HCT116 (cell line): Measurements from ENCODE around the gene GPSM3. TPM values are rescaled to one million over a fixed set of nuclear protein-coding genes. Genes with fewer than 3 reads are reported as not detected.

Experiments
- ATAC-seq: fragments of 200-7000 bp; cut with Tn5 transposase; 2 replicates; pipeline ENCODE4 v1.9.1; 2020; ENCODE audit warnings: mild to moderate bottlenecking, moderate library complexity
- BruUV-seq: library from RNA; stranded (reverse); fragments of 400-500 nt; replicated peaks from 2 replicates; lab custom pipeline; 2021; lab: Mats Ljungman, UMichigan
- CTCF ChIA-PET: fragments of 300-600 bp; sonication (Branson Sonifier 250); formaldehyde crosslinking; loops from one replicate; lab custom pipeline; 2021; ENCODE audit warnings: antibody characterized with exemption; lab: Charles Lee
- POLR2A ChIA-PET: fragments of 300-600, 350-600 bp; sonication (Branson Sonifier 250); formaldehyde crosslinking; loops from one replicate; lab custom pipeline; 2021; ENCODE audit warnings: antibody characterized with exemption; lab: Charles Lee
- RAD21 ChIA-PET, 2 experiments: fragments of 300-600 bp; sonication (Branson Sonifier 250); formaldehyde crosslinking; loops; one replicate each; lab custom pipeline; 2023; ENCODE audit warnings: low total read pairs in 2 of 2; ENCODE audit not compliant: uncharacterized antibody in 2 of 2, unreplicated experiment in 2 of 2, low non-redundant PET in 1 of 2; lab: Charles Lee
- DNase-seq: peaks from one replicate; pipeline ENCODE4 v3.0.0-alpha.2; 2010; ENCODE audit warnings: low read depth, low spot score
- H2AFZ ChIP-seq: fragments of 200-600 bp; shearing (Covaris generic), sonication (generic); 2 replicates; pipeline ENCODE4 v1.6.1; 2017; ENCODE audit warnings: low read depth, mixed run types, mixed read lengths, antibody characterized with exemption, low read length; ENCODE audit not compliant: poor library complexity, severe bottlenecking
- H3K27ac ChIP-seq: 2 replicates; pipeline ENCODE4 v1.5.1; 2012; ENCODE audit warnings: low read depth, low read length
- H3K27me3 ChIP-seq: fragments of 200-600 bp; sonication (generic); 2 replicates; pipeline ENCODE4 v1.6.1; 2016; ENCODE audit warnings: mixed run types, low read length, mixed read lengths; ENCODE audit not compliant: insufficient read depth
- H3K36me3 ChIP-seq, 2 experiments: fragments of 200-500 bp in 1 of 2; fragments of 200-600 bp in 1 of 2; sonication (Bioruptor generic) in 1 of 2; sonication (generic) in 1 of 2; 2 replicates each; pipeline versions ENCODE4 v1.5.1 to v1.6.1; 2014 to 2016; ENCODE audit warnings: low read length in 2 of 2, inconsistent platforms in 1 of 2, mixed read lengths in 1 of 2, mixed run types in 1 of 2; ENCODE audit not compliant: insufficient read depth in 2 of 2, control insufficient read depth in 1 of 2
- H3K4me1 ChIP-seq, 2 experiments: fragments of 200-600 bp in 1 of 2; sonication (generic) in 1 of 2; 2 replicates each; pipeline versions ENCODE4 v1.5.1 to v1.6.1; 2012 to 2017; ENCODE audit warnings: low read length in 2 of 2, inconsistent platforms in 1 of 2, mild to moderate bottlenecking in 1 of 2, mixed read lengths in 1 of 2, mixed run types in 1 of 2, moderate library complexity in 1 of 2; ENCODE audit not compliant: insufficient read depth in 2 of 2, control insufficient read depth in 1 of 2
- H3K4me2 ChIP-seq: fragments of 200-600 bp; sonication (generic); 2 replicates; pipeline ENCODE4 v1.6.1; 2017; ENCODE audit warnings: mixed run types, low read length, mixed read lengths
- H3K4me3 ChIP-seq, 2 experiments: fragments of 200-600 bp in 1 of 2; sonication (generic) in 1 of 2; replicated peaks in 1 of 2; 2 replicates each; pipeline ENCODE4 v1.5.1; 2011 to 2016; ENCODE audit warnings: low read length in 2 of 2, control low read depth in 1 of 2, low read depth in 1 of 2, mild to moderate bottlenecking in 1 of 2, mixed read lengths in 1 of 2, mixed run types in 1 of 2
- H3K79me2 ChIP-seq: fragments of 200-600 bp; sonication (generic); 2 replicates; pipeline ENCODE4 v1.6.1; 2017; ENCODE audit warnings: mild to moderate bottlenecking, mixed run types, low read length, moderate library complexity, mixed read lengths; ENCODE audit not compliant: insufficient read depth
- H3K9ac ChIP-seq: fragments of 200-600 bp; sonication (generic); 2 replicates; pipeline ENCODE4 v1.6.1; 2016; ENCODE audit warnings: low read length, mixed read lengths
- H3K9me2 ChIP-seq: fragments of 200-600 bp; sonication (generic), shearing (Covaris generic); 2 replicates; pipeline ENCODE4 v1.6.1; 2017; ENCODE audit warnings: mixed run types, mild to moderate bottlenecking, moderate library complexity; ENCODE audit not compliant: insufficient read depth
- H3K9me3 ChIP-seq, 2 experiments: fragments of 200-500 bp in 1 of 2; fragments of 200-600 bp in 1 of 2; sonication (Bioruptor generic) in 1 of 2; sonication (generic) in 1 of 2; 2 replicates each; pipeline ENCODE4 v1.6.1; 2014 to 2017; ENCODE audit warnings: low read length in 2 of 2, mixed read lengths in 2 of 2, inconsistent platforms in 1 of 2, low read depth in 1 of 2, mild to moderate bottlenecking in 1 of 2, mixed run types in 1 of 2, moderate library complexity in 1 of 2; ENCODE audit not compliant: control insufficient read depth in 1 of 2, insufficient read depth in 1 of 2
- H4K20me1 ChIP-seq: fragments of 200-600 bp; sonication (generic), shearing (Covaris generic); 2 replicates; pipeline ENCODE4 v1.6.1; 2017; ENCODE audit warnings: mixed run types, mild to moderate bottlenecking, moderate library complexity; ENCODE audit not compliant: insufficient read depth
- ATF3 ChIP-seq: IDR thresholded peaks from 2 replicates; pipeline ENCODE4 v1.6.1; 2012
- CEBPB ChIP-seq: IDR thresholded peaks from 2 replicates; pipeline ENCODE4 v1.6.1; 2012; ENCODE audit warnings: low read depth
- CTCF ChIP-seq, 3 experiments: fragments of 200-600 bp in 1 of 3; sonication (generic) in 1 of 3; IDR thresholded peaks in 2 of 3; conservative IDR thresholded peaks in 1 of 3; 2 replicates each; pipeline ENCODE4 v1.5.1; 2012 to 2017; ENCODE audit warnings: low read depth in 2 of 3, low read length in 2 of 3, antibody characterized with exemption in 1 of 3, borderline replicate concordance in 1 of 3, control low read depth in 1 of 3, mild to moderate bottlenecking in 1 of 3, mixed read lengths in 1 of 3, mixed run types in 1 of 3, moderate library complexity in 1 of 3; ENCODE audit not compliant: insufficient read depth in 1 of 3
- EGR1 ChIP-seq: IDR thresholded peaks from 2 replicates; pipeline ENCODE4 v1.6.1; 2012; ENCODE audit warnings: low read depth
- ELF1 ChIP-seq: IDR thresholded peaks from 2 replicates; pipeline ENCODE4 v1.6.1; 2012; ENCODE audit warnings: low read depth, borderline replicate concordance
- EZH2 ChIP-seq: fragments of 200-600 bp; sonication (generic); IDR thresholded peaks from 2 replicates; pipeline ENCODE4 v1.6.1; 2017; ENCODE audit warnings: antibody characterized with exemption, mixed run types
- FOSL1 ChIP-seq: IDR thresholded peaks from 2 replicates; pipeline ENCODE4 v1.6.1; 2012; ENCODE audit warnings: low read depth
- JUND ChIP-seq: IDR thresholded peaks from 2 replicates; pipeline ENCODE4 v1.6.1; 2012
- POLR2A ChIP-seq: IDR thresholded peaks from 2 replicates; pipeline ENCODE4 v1.7.0; 2011; ENCODE audit warnings: borderline replicate concordance; ENCODE audit not compliant: insufficient read depth, insufficient read length; ENCODE audit errors: extremely low read depth
- POLR2AphosphoS5 ChIP-seq: IDR thresholded peaks from 2 replicates; pipeline ENCODE4 v1.6.1; 2011; ENCODE audit warnings: mild to moderate bottlenecking, low read depth, low read length, moderate library complexity
- RAD21 ChIP-seq: IDR thresholded peaks from 2 replicates; pipeline ENCODE4 v1.6.1; 2012; ENCODE audit warnings: low read depth, mild to moderate bottlenecking
- REST ChIP-seq: IDR thresholded peaks from 2 replicates; pipeline ENCODE4 v1.6.1; 2012; ENCODE audit warnings: low read depth
- SIN3A ChIP-seq: IDR thresholded peaks from 2 replicates; pipeline ENCODE4 v1.6.1; 2012; ENCODE audit warnings: low read depth
- SP1 ChIP-seq: IDR thresholded peaks from 2 replicates; pipeline ENCODE4 v1.6.1; 2012; ENCODE audit warnings: low read depth
- SRF ChIP-seq: IDR thresholded peaks from 2 replicates; pipeline ENCODE4 v1.6.1; 2012; ENCODE audit warnings: low read depth
- TCF7L2 ChIP-seq: IDR thresholded peaks from 2 replicates; pipeline ENCODE4 v1.7.0; 2011; ENCODE audit warnings: borderline replicate concordance, inconsistent platforms; ENCODE audit not compliant: insufficient read depth, insufficient read length; ENCODE audit errors: extremely low read depth
- ZBTB33 ChIP-seq: IDR thresholded peaks from 2 replicates; pipeline ENCODE4 v1.6.1; 2011; ENCODE audit warnings: mild to moderate bottlenecking, low read length, moderate library complexity; ENCODE audit not compliant: insufficient replicate concordance; ENCODE audit errors: extremely low read depth
- ZNF274 ChIP-seq: fragments of 200-500 bp; sonication (Bioruptor generic); IDR thresholded peaks from 2 replicates; pipeline ENCODE4 v1.6.1; 2014; ENCODE audit warnings: mild to moderate bottlenecking, low read depth, low read length, inconsistent platforms
- intact Hi-C: fragments of 100-400 bp; cut with micrococcal nuclease; formaldehyde crosslinking; loops from 2 replicates; pipeline ENCODE4 v1.10.0; 2022
- total RNA-seq: library from RNA; stranded (reverse); gene quantifications from one replicate; pipeline ENCODE4 v1.2.1, GENCODE V29; 2021; ENCODE audit not compliant: unreplicated experiment

GPSM3 gene
- total RNA-seq, 1 experiment from 2014 or later = 1.2 TPM

GRCh38 chr6:32220021-32220420, 27.6 kb upstream of the GPSM3 start:
- ChIA-PET POLR2A (no interaction called here), CTCF (no interaction called here), RAD21 (no interaction called here)
- no peak overlapping the region for H3K4me3 ChIP-seq
- no peaks in the 10 kb centered on the region for H3K4me1 ChIP-seq
- TF ChIP-seq CEBPB = no peak
- no peak for TF ChIP-seq FOSL1
- TF ChIP-seq REST = no peak
- no peak for TF ChIP-seq ELF1
- TF ChIP-seq JUND = no peak
- no peak for TF ChIP-seq ATF3
- TF ChIP-seq TCF7L2 = no peak
- no peak for TF ChIP-seq SRF
- TF ChIP-seq RAD21 = no peak
- no peak for TF ChIP-seq POLR2AphosphoS5
- TF ChIP-seq SP1 = no peak
- no peak for TF ChIP-seq ZBTB33
- TF ChIP-seq EGR1 = no peak
- no peak for TF ChIP-seq SIN3A
- no peak for TF ChIP-seq EZH2
- no peak for TF ChIP-seq CTCF (IDR thresholded peaks at IDR 0.05 in 2 of 3, conservative IDR thresholded peaks at IDR 0.05 in 1 of 3; ENCODE audit: borderline replicate concordance in 1 of 3, insufficient read depth in 1 of 3, low read depth in 2 of 3, low read length in 2 of 3)
- TF ChIP-seq POLR2A = no peak
- TF ChIP-seq ZNF274 = no peak
- H2AFZ ChIP-seq = no peak overlapping the region
- ATAC-seq (no peak), DNase-seq (no peak)
- no TSS peak for BruUV-seq
- H3K27ac ChIP-seq = no peak overlapping the region
- H3K36me3 ChIP-seq = no peaks in the 10 kb centered on the region
- H3K9ac ChIP-seq = no peak overlapping the region
- no peaks in the 10 kb centered on the region for H3K9me2 ChIP-seq
- H3K27me3 ChIP-seq = no peaks in the 10 kb centered on the region
- intact Hi-C loops = no loop called here
- no peaks in the 10 kb centered on the region for H3K9me3 ChIP-seq
- H4K20me1 ChIP-seq = no peaks in the 10 kb centered on the region
- no peak overlapping the region for H3K4me2 ChIP-seq
- H3K79me2 ChIP-seq = no peaks in the 10 kb centered on the region
